Endothelial cell (in vitro differentiated cells): ENCODE results near the gene ZNF280B. TPM values are rescaled to one million over a fixed set of nuclear protein-coding genes. Genes with fewer than 3 reads are reported as not detected.

Experiments
- DNase-seq: peaks from one replicate; pipeline ENCODE4 v3.0.0; 2021; ENCODE audit warnings: low spot score
- H3K27ac Mint-ChIP-seq: one replicate; pipeline ENCODE4 v1.8.0; 2021; ENCODE audit warnings: mixed read lengths, inconsistent platforms; ENCODE audit not compliant: unreplicated experiment
- H3K27me3 Mint-ChIP-seq: one replicate; pipeline ENCODE4 v1.8.0; 2021; ENCODE audit warnings: mild to moderate bottlenecking, moderate library complexity, mixed read lengths, inconsistent platforms; ENCODE audit not compliant: unreplicated experiment
- H3K36me3 Mint-ChIP-seq: one replicate; pipeline ENCODE4 v1.8.0; 2021; ENCODE audit warnings: mild to moderate bottlenecking, low read depth, mixed read lengths, inconsistent platforms; ENCODE audit not compliant: unreplicated experiment
- H3K4me1 Mint-ChIP-seq: one replicate; pipeline ENCODE4 v1.8.0; 2021; ENCODE audit warnings: mild to moderate bottlenecking, mixed read lengths, inconsistent platforms; ENCODE audit not compliant: unreplicated experiment
- H3K4me3 Mint-ChIP-seq: one replicate; pipeline ENCODE4 v1.8.0; 2021; ENCODE audit warnings: mild to moderate bottlenecking, mixed read lengths, inconsistent platforms; ENCODE audit not compliant: unreplicated experiment
- H3K9me3 Mint-ChIP-seq: one replicate; pipeline ENCODE4 v1.8.0; 2021; ENCODE audit warnings: mixed read lengths, inconsistent platforms; ENCODE audit not compliant: unreplicated experiment
- CTCF ChIP-seq: fragments of 200-600 bp; sonication (generic); IDR thresholded peaks from one replicate; pipeline ENCODE4 v1.5.0; 2021; ENCODE audit warnings: antibody characterized with exemption; ENCODE audit not compliant: unreplicated experiment
- total RNA-seq: library from RNA; stranded (reverse); fragmentation: NEBNext Ultra II Directional; extraction: Animal tissue kit (Norgen Biotek cat#: 25700); gene quantifications from one replicate; pipeline ENCODE4 v1.2.1, GENCODE V29; 2021; ENCODE audit not compliant: unreplicated experiment

Gene ZNF280B
- total RNA-seq, 1 donor from 2014 or later: 6.8 TPM

DNA sequence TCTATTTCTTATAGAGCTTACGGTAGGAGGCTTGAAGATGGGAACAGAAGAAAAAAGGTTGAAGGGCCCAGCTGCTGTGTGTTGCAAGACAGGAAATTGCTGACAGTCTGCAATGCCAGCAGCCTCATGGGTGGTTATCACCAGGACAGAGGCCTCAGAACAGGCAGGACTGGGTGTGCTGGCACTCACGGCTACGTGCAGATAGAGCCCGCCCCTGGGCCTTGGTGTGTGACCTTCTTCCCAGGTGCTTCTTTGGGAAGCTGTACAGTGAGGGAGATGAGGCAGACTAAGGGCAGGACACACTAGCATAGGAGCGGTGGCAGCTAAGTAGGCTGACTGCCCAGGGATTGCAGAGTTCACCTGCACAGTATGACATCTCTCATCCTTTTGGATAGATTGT, 37.9 kb upstream of the ZNF280B start:
- Mint-ChIP-seq H3K27ac (no peak overlapping the region), H3K27me3 (peaks cover 4% of the 10 kb centered on the region), H3K4me1 (no peaks in the 10 kb centered on the region), H3K9me3 (no peaks in the 10 kb centered on the region), H3K4me3 (no peak overlapping the region), H3K36me3 (no peaks in the 10 kb centered on the region)
- peak; percentile 6 for DNase-seq
- no peak for TF ChIP-seq CTCF

- no peak for TF ChIP-seq CTCF
- no peaks in the 10 kb centered on the region for H3K36me3 Mint-ChIP-seq
- no peak overlapping the region for H3K4me3 Mint-ChIP-seq
- DNase-seq: no peak
- H3K27me3 Mint-ChIP-seq: peaks cover 5% of the 10 kb centered on the region
- no peak overlapping the region for H3K27ac Mint-ChIP-seq
- H3K9me3 Mint-ChIP-seq: no peaks in the 10 kb centered on the region
- H3K4me1 Mint-ChIP-seq: no peaks in the 10 kb centered on the region
These were observed 36.5 kb upstream of the ZNF280B start for GRCh38 chr22:22545084-22545483.

- peaks cover 5% of the 10 kb centered on the region for H3K27me3 Mint-ChIP-seq
- no peaks in the 10 kb centered on the region for H3K36me3 Mint-ChIP-seq
- TF ChIP-seq CTCF: no peak
- no peaks in the 10 kb centered on the region for H3K9me3 Mint-ChIP-seq
- H3K27ac Mint-ChIP-seq: no peak overlapping the region
- H3K4me3 Mint-ChIP-seq: no peak overlapping the region
- no peaks in the 10 kb centered on the region for H3K4me1 Mint-ChIP-seq
- no peak for DNase-seq
These were observed 29.9 kb upstream of the ZNF280B start for GRCh38 chr22:22538226-22538989.

DNA sequence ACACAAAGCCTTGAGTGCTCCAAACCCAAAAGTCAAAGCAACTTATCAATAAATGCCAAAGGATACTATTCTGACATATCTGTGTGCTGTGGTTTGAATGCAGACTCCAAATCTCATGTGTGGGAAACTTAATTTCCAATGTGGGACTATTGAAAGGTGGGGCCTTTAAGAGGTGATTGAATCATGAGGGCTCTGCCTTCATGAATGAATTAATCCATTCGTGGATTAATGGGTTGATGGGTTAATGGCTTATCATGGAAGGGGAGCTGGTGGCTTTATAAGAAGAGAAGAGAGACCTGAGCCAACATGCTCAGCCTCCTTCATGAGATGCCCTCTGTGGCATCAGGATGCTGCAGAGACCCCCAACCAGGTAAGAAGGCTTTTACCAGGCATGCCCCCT, 28.4 kb upstream of the ZNF280B start:
- no peak for DNase-seq
- H3K9me3 Mint-ChIP-seq: no peaks in the 10 kb centered on the region
- no peak overlapping the region for H3K4me3 Mint-ChIP-seq
- no peak for TF ChIP-seq CTCF
- no peak overlapping the region for H3K27ac Mint-ChIP-seq
- peaks cover 1% of the 10 kb centered on the region for H3K27me3 Mint-ChIP-seq
- H3K4me1 Mint-ChIP-seq: no peaks in the 10 kb centered on the region
- no peaks in the 10 kb centered on the region for H3K36me3 Mint-ChIP-seq

DNA sequence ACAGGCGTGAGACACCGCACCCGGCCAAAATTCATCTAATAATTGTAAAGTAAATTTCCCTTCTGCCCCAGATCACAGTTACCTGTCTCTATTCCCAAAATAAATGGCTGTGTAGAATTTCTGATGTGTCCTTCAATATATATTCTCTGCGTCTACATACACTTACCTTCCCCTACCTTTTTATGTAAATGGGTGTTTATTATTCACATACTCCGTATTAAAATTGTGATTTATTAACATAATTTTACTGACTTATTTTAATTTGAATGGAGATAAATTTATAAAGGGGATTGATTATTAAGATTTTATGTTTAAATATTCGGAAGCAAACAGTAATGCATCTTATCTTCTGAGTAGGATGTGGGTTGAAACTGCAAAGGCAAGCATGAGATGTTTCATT, 28.0 kb upstream of the ZNF280B start:
- no peak overlapping the region for H3K4me3 Mint-ChIP-seq
- peaks cover 1% of the 10 kb centered on the region for H3K27me3 Mint-ChIP-seq
- no peak for DNase-seq
- no peaks in the 10 kb centered on the region for H3K4me1 Mint-ChIP-seq
- no peak for TF ChIP-seq CTCF
- no peaks in the 10 kb centered on the region for H3K36me3 Mint-ChIP-seq
- H3K9me3 Mint-ChIP-seq: no peaks in the 10 kb centered on the region
- H3K27ac Mint-ChIP-seq: no peak overlapping the region
